ENCODE measurements around the gene MANBA.

GRCh38 chr4:102783006-102783405, 22.2 kb upstream of the MANBA start:
- TF ChIP-seq CTCF (IDR thresholded peaks at IDR 0.05) (no peak), POLR2AphosphoS5 (IDR thresholded peaks at IDR 0.05; ENCODE audit: low read depth, low read length) (no peak), SIN3A (IDR thresholded peaks at IDR 0.05; ENCODE audit: borderline replicate concordance, insufficient read depth, low read depth, low read length) (no peak), REST (IDR thresholded peaks at IDR 0.05; ENCODE audit: insufficient read depth in 1 of 2, low read depth in 2 of 2, low read length in 1 of 2) (no peak), TCF7L2 (IDR thresholded peaks at IDR 0.05; ENCODE audit: low read depth, low read length) (no peak)
